ENCODE measurements around the gene IGSF8. TPM values are rescaled to one million over a fixed set of nuclear protein-coding genes. Genes with fewer than 3 reads are reported as not detected.

Gene IGSF8
- total RNA-seq, 1 experiment from 2014 or later, result 56.2 TPM

GRCh38 chr1:160113407-160113806, 15.0 kb upstream of the IGSF8 start:
- no peak overlapping the region for H2BK12ac ChIP-seq (ENCODE audit: insufficient read length, low read depth, low read length)
- no peak overlapping the region for H4K5ac ChIP-seq (ENCODE audit: insufficient read length, low read depth, low read length)
- H3K79me2 ChIP-seq (ENCODE audit: insufficient read depth, low read length), result no peaks in the 10 kb centered on the region
- H3K4me2 ChIP-seq (ENCODE audit: insufficient read depth, insufficient read length, low read length), result no peak overlapping the region
- no peaks in the 10 kb centered on the region for H4K20me1 ChIP-seq (ENCODE audit: control insufficient read depth, insufficient read depth, insufficient read length)
- TF ChIP-seq CTCF (conservative IDR thresholded peaks at IDR 0.05), result peak; percentile 35; the same call in 2 of the 3 replicates
- no peaks in the 10 kb centered on the region for H3K23me2 ChIP-seq (ENCODE audit: insufficient read length, low read depth, low read length, poor library complexity, severe bottlenecking)
- H4K91ac ChIP-seq (ENCODE audit: insufficient read length, low read depth, low read length), result no peak overlapping the region
- no peak overlapping the region for H2AK5ac ChIP-seq (ENCODE audit: insufficient read length, low read length)
- Mint-ChIP-seq H3K4me3 (peak overlapping the region in 1 of 2 experiments; percentile 46; a peak in 1 of 5 replicates), H3K36me3 (ENCODE audit: insufficient read depth in 1 of 3, low read depth in 3 of 3) (peaks cover 0 to 4% (median 0%) of the 10 kb centered on the region in 3 experiments; a peak in 2 of 7 replicates), H3K27ac (peak overlapping the region in 1 of 3 experiments; percentile 59; a peak in 1 of 7 replicates), H3K4me1 (peaks cover 81 to 87% of the 10 kb centered on the region in 2 experiments), H3K27me3 (ENCODE audit: low read depth) (peaks cover 2% of the 10 kb centered on the region), H3K9me3 (no peaks in the 10 kb centered on the region)
- no peak overlapping the region for H3K4ac ChIP-seq (ENCODE audit: low read depth, low read length)
- H3K9ac ChIP-seq (ENCODE audit: extremely low read depth, insufficient read length, low read length), result no peak overlapping the region
- no peak overlapping the region for H2BK120ac ChIP-seq (ENCODE audit: low read depth, low read length, poor library complexity, severe bottlenecking)
- no peak overlapping the region for H2AFZ ChIP-seq (ENCODE audit: low read length)
- no peak overlapping the region for H3K56ac ChIP-seq (ENCODE audit: insufficient read length, low read depth, low read length)
- H3K9me3 ChIP-seq (ENCODE audit: control insufficient read depth, low read depth, low read length), result no peaks in the 10 kb centered on the region
- H2BK20ac ChIP-seq (ENCODE audit: low read depth, low read length, poor library complexity, severe bottlenecking), result no peak overlapping the region
- H3K79me1 ChIP-seq (ENCODE audit: insufficient read depth, low read depth, low read length, poor library complexity, severe bottlenecking), result no peaks in the 10 kb centered on the region
- DNase-seq, result no peak
- H3K14ac ChIP-seq (ENCODE audit: insufficient read depth, low read length), result no peak overlapping the region
- H2BK15ac ChIP-seq (ENCODE audit: low read depth, low read length), result no peak overlapping the region
- H3K23ac ChIP-seq (ENCODE audit: insufficient read length, low read depth, low read length), result no peak overlapping the region
- no peak overlapping the region for H4K8ac ChIP-seq (replicated peaks; ENCODE audit: insufficient read length, low read depth, low read length)
- no peak overlapping the region for H2BK5ac ChIP-seq (ENCODE audit: insufficient read length, low read length)
- peaks cover 20% of the 10 kb centered on the region; the same call in 1 of the 2 replicates for H3K4me1 ChIP-seq (ENCODE audit: insufficient read depth, low read length)
- no peak overlapping the region for H3K18ac ChIP-seq (ENCODE audit: insufficient read length, low read depth, low read length)
- no peaks in the 10 kb centered on the region for H3K27me3 ChIP-seq (ENCODE audit: insufficient read depth, low read length)
- H3T11ph ChIP-seq (ENCODE audit: low read length), result no peak overlapping the region
- no CpG with 5 or more reads among the region's 8 CpGs for WGBS (ENCODE audit: extremely low coverage, insufficient read length, low lambda C conversion rate)
- no peak overlapping the region for H3K27ac ChIP-seq (ENCODE audit: insufficient read length, low read depth, low read length)

Data from H9 (cell line).